ENCODE data around the gene CEMP1. TPM values are rescaled to one million over a fixed set of nuclear protein-coding genes. Genes with fewer than 3 reads are reported as not detected.

The CEMP1 gene
- total and polyA plus RNA-seq, 2 donors, result 0.85 TPM; not detected in 1

GRCh38 chr16:2520097-2520783, 11.0 kb downstream of the CEMP1 start, which contains the start of gene AMDHD2:
Gene AMDHD2, plus strand, starts transcription at chr16:2520371. Its CDS starts 88 bp downstream, at chr16:2520459.
- peak within 1 kb of the TSS; percentile 60 for H3K4me3 ChIP-seq (ENCODE audit: low read depth, low read length)
- no peaks in the 10 kb centered on the region for H3K4me1 ChIP-seq (ENCODE audit: insufficient read depth)
- peak within 1 kb of the TSS; percentile 73 for H3K27ac ChIP-seq (ENCODE audit: low read depth)
- no peak for DNase-seq (ENCODE audit: extremely low spot score)
- no peaks in the 10 kb centered on the region for H3K36me3 ChIP-seq (ENCODE audit: insufficient read depth)
- under 1% methylated on average over 83 of the region's 83 CpGs for WGBS

GRCh38 chr16:2519711-2520080, 11.5 kb downstream of the CEMP1 start:
- WGBS, result 35% methylated on average over 22 of the region's 22 CpGs
- H3K4me1 ChIP-seq (ENCODE audit: insufficient read depth), result no peaks in the 10 kb centered on the region
- H3K27ac ChIP-seq (ENCODE audit: low read depth), result peak overlapping the region; percentile 63
- H3K36me3 ChIP-seq (ENCODE audit: insufficient read depth), result no peaks in the 10 kb centered on the region
- H3K4me3 ChIP-seq (ENCODE audit: low read depth, low read length), result peak overlapping the region; percentile 60
- DNase-seq (ENCODE audit: extremely low spot score), result no peak

- H3K4me3 ChIP-seq (ENCODE audit: low read depth, low read length), result no peak overlapping the region
Observed at GRCh38 chr16:2518823-2519710, 12.1 kb downstream of the CEMP1 start.

GRCh38 chr16:2517954-2518605, 13.1 kb downstream of the CEMP1 start:
- Histone ChIP-seq H3K36me3 (ENCODE audit: insufficient read depth) (no peaks in the 10 kb centered on the region), H3K4me3 (ENCODE audit: low read depth, low read length) (no peak overlapping the region), H3K4me1 (ENCODE audit: insufficient read depth) (no peaks in the 10 kb centered on the region), H3K27ac (ENCODE audit: low read depth) (no peak overlapping the region)
- 75% methylated on average over 12 of the region's 12 CpGs for WGBS
- DNase-seq (ENCODE audit: extremely low spot score), result no peak

More at GRCh38 chr16:2518823-2519710, 12.1 kb downstream of the CEMP1 start:
- WGBS, result 81% methylated on average over 39 of the region's 39 CpGs
- no peak for DNase-seq (ENCODE audit: extremely low spot score)
- Histone ChIP-seq H3K36me3 (ENCODE audit: insufficient read depth) (no peaks in the 10 kb centered on the region), H3K27ac (ENCODE audit: low read depth) (peak overlapping the region; percentile 63), H3K4me1 (ENCODE audit: insufficient read depth) (no peaks in the 10 kb centered on the region)

GRCh38 chr16:2516391-2517240, 14.6 kb downstream of the CEMP1 start:
- DNase-seq (ENCODE audit: extremely low spot score), result no peak
- H3K27ac ChIP-seq (ENCODE audit: low read depth), result no peak overlapping the region
- no peaks in the 10 kb centered on the region for H3K36me3 ChIP-seq (ENCODE audit: insufficient read depth)
- WGBS, result 64% methylated on average over 11 of the region's 11 CpGs
- H3K4me3 ChIP-seq (ENCODE audit: low read depth, low read length), result no peak overlapping the region
- no peaks in the 10 kb centered on the region for H3K4me1 ChIP-seq (ENCODE audit: insufficient read depth)

GRCh38 chr16:2515180-2515851, 15.9 kb downstream of the CEMP1 start:
- peak overlapping the region; percentile 96 for H3K4me3 ChIP-seq (ENCODE audit: low read depth, low read length)
- 36% methylated on average over 14 of the region's 14 CpGs for WGBS
- H3K4me1 ChIP-seq (ENCODE audit: insufficient read depth), result no peaks in the 10 kb centered on the region
- H3K36me3 ChIP-seq (ENCODE audit: insufficient read depth), result no peaks in the 10 kb centered on the region
- H3K27ac ChIP-seq (ENCODE audit: low read depth), result peak overlapping the region; percentile 95
- no peak for DNase-seq (ENCODE audit: extremely low spot score)

GRCh38 chr16:2514333-2515179, 16.7 kb downstream of the CEMP1 start:
- Histone ChIP-seq H3K27ac (ENCODE audit: low read depth) (peak overlapping the region; percentile 95), H3K4me3 (ENCODE audit: low read depth, low read length) (peak overlapping the region; percentile 96), H3K36me3 (ENCODE audit: insufficient read depth) (no peaks in the 10 kb centered on the region), H3K4me1 (ENCODE audit: insufficient read depth) (no peaks in the 10 kb centered on the region)
- WGBS, result under 1% methylated on average over 63 of the region's 63 CpGs
- no peak for DNase-seq (ENCODE audit: extremely low spot score)

- no peak for DNase-seq (ENCODE audit: extremely low spot score)
- no peaks in the 10 kb centered on the region for H3K4me1 ChIP-seq (ENCODE audit: insufficient read depth)
- peak within 1 kb of the TSS; percentile 95 for H3K27ac ChIP-seq (ENCODE audit: low read depth)
- no peaks in the 10 kb centered on the region for H3K36me3 ChIP-seq (ENCODE audit: insufficient read depth)
- WGBS, result under 1% methylated on average over 122 of the region's 122 CpGs
- H3K4me3 ChIP-seq (ENCODE audit: low read depth, low read length), result peak within 1 kb of the TSS; percentile 96
Observed at GRCh38 chr16:2513405-2514332, 17.5 kb downstream of the CEMP1 start, which contains the start of gene ATP6V0C. Gene ATP6V0C, plus strand, starts transcription at chr16:2513952. Its CDS starts 152 bp downstream, at chr16:2514104.

GRCh38 chr16:2512735-2513404, 18.3 kb downstream of the CEMP1 start:
- no peaks in the 10 kb centered on the region for H3K36me3 ChIP-seq (ENCODE audit: insufficient read depth)
- peak overlapping the region; percentile 7 for H3K4me3 ChIP-seq (ENCODE audit: low read depth, low read length)
- WGBS, result 44% methylated on average over 15 of the region's 15 CpGs
- H3K4me1 ChIP-seq (ENCODE audit: insufficient read depth), result no peaks in the 10 kb centered on the region
- no peak overlapping the region for H3K27ac ChIP-seq (ENCODE audit: low read depth)
- no peak for DNase-seq (ENCODE audit: extremely low spot score)

GRCh38 chr16:2511996-2512734, 19.0 kb downstream of the CEMP1 start:
- Histone ChIP-seq H3K4me3 (ENCODE audit: low read depth, low read length) (no peak overlapping the region), H3K36me3 (ENCODE audit: insufficient read depth) (no peaks in the 10 kb centered on the region), H3K27ac (ENCODE audit: low read depth) (no peak overlapping the region), H3K4me1 (ENCODE audit: insufficient read depth) (no peaks in the 10 kb centered on the region)
- WGBS, result 90% methylated on average over 17 of the region's 17 CpGs
- DNase-seq (ENCODE audit: extremely low spot score), result no peak

All from urinary bladder (tissue), 4 donors.